Natural killer cell (primary cell): ENCODE measurements around the gene DPYSL5. TPM values are rescaled to one million over a fixed set of nuclear protein-coding genes. Genes with fewer than 3 reads are reported as not detected.

ENCODE experiments used
- ATAC-seq, 3 donors: fragments of 150-1000 bp in 2 of 3; fragments of 200-7000 bp in 1 of 3; cut with Tn5 transposase; 1 replicate in 1 of 3; 2 replicates in 2 of 3; pipeline ENCODE4 v1.10.0; 2021; ENCODE audit warnings: mild to moderate bottlenecking in 2 of 3, moderate library complexity in 2 of 3
- DNase-seq, 2 donors: peaks; one replicate each; pipeline versions ENCODE4 v3.0.0 to v3.0.0-alpha.2; 2013 to 2021; ENCODE audit warnings: mixed read lengths in 1 of 2
- H3K27ac ChIP-seq: one replicate; pipeline ENCODE4 v1.5.1; 2013; ENCODE audit warnings: mild to moderate bottlenecking, low read length
- H3K27me3 ChIP-seq: one replicate; pipeline ENCODE4 v1.6.1; 2013; ENCODE audit warnings: low read length; ENCODE audit not compliant: control insufficient read depth, insufficient read depth
- H3K36me3 ChIP-seq: one replicate; pipeline ENCODE4 v1.6.1; 2013; ENCODE audit warnings: low read length; ENCODE audit not compliant: control insufficient read depth, insufficient read depth
- H3K4me1 ChIP-seq: one replicate; pipeline ENCODE4 v1.6.1; 2013; ENCODE audit warnings: low read length; ENCODE audit not compliant: control insufficient read depth, insufficient read depth
- H3K4me3 ChIP-seq: one replicate; pipeline ENCODE4 v1.5.1; 2013; ENCODE audit warnings: low read length
- H3K9me3 ChIP-seq: one replicate; pipeline ENCODE4 v1.6.1; 2013; ENCODE audit warnings: low read length; ENCODE audit not compliant: control insufficient read depth, insufficient read depth
- H3K27ac Mint-ChIP-seq, 2 donors: one replicate each; pipeline ENCODE4 v1.8.0; 2022; ENCODE audit warnings: mild to moderate bottlenecking in 2 of 2, mixed read lengths in 2 of 2, moderate library complexity in 1 of 2
- H3K27me3 Mint-ChIP-seq, 2 donors: one replicate each; pipeline ENCODE4 v1.8.0; 2022; ENCODE audit warnings: low read depth in 2 of 2, mixed read lengths in 2 of 2
- H3K36me3 Mint-ChIP-seq: one replicate; pipeline ENCODE4 v1.8.0; 2022; ENCODE audit warnings: mixed read lengths
- H3K4me1 Mint-ChIP-seq, 2 donors: one replicate each; pipeline ENCODE4 v1.8.0; 2022; ENCODE audit warnings: mixed read lengths in 2 of 2
- H3K4me3 Mint-ChIP-seq: one replicate; pipeline ENCODE4 v1.8.0; 2022; ENCODE audit warnings: mild to moderate bottlenecking, moderate library complexity, mixed read lengths
- H3K9me3 Mint-ChIP-seq, 2 donors: one replicate each; pipeline ENCODE4 v1.8.0; 2022; ENCODE audit warnings: mixed read lengths in 2 of 2
- CTCF ChIP-seq: fragments of 200-600 bp; IDR thresholded peaks from one replicate; pipeline ENCODE4 v1.8.0; 2022; ENCODE audit warnings: antibody characterized with exemption
- WGBS: methylation state at CpG from one replicate; pipeline ENCODE4 v1.1.7; 2013; ENCODE audit warnings: missing lambda C conversion rate; ENCODE audit not compliant: insufficient coverage; 5-methylcytosine and 5-hydroxymethylcytosine counted together
- intact Hi-C: fragments of 100-400 bp; cut with micrococcal nuclease; formaldehyde crosslinking; loops from one replicate; pipeline ENCODE4 v1.14.2; 2022
- total RNA-seq, 4 donors: library from RNA; stranded (reverse); fragments of 120-200 nt in 1 of 4; gene quantifications; one replicate each; pipeline versions ENCODE4 v1.2.3 to v1.2.4, GENCODE V29; 2013 to 2022

The DPYSL5 gene
- total RNA-seq, 3 donors from 2014 or later (not counting 1 experiment from before 2014, with no cell fraction given), result not detected

DNA sequence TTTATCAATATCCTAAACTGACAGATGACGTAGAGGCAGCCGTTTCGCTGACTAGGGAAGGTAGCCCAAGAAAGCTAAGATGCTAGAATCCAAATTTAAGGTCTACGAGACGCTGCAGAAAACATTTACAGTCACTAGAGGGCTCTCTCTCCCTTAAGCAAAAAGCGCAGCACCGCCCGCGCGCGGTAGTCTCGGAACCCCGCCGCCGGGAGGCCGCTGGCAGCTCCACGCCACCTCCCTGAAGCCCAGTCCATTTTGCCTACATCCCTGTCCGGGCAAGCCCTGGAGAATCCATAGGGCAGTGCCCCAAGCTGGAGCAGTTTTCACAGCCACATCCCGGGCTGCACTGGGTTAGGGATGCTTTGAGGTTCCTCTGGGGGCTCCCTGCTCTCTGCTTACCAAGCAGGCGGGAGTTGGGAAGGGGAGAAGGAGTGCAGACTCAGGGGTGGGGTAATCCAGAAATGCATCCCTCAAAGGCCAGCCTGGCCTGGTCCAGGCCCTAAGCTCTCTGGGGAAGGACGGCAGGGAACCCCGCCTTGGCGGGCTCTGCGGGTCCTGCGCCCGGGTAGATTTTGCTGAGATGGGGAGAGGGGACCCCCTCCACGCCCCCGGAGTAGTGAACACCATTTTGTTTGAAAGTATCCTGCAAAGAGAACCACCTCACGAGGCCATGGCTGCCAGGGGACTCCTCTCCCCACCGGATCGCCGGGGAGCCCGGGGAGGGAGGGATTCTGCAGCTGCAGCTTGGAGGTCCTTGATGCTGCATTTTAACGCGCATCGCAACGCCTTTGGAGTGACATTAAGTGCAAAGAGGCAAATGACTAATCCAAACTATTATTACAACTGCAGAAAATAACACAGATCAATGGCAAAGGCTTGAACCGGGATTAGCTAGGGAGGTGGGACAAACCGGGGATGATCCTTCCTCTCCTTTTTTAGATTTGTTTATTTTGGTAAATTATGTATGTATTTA lies 1.3 kb upstream of the DPYSL5 start:
- Mint-ChIP-seq H3K4me3 (peak overlapping the region; percentile 65), H3K4me1 (peaks cover 0 to 13% of the 10 kb centered on the region in 2 donors), H3K27ac (no peak overlapping the region), H3K27me3 (peaks cover 28 to 31% of the 10 kb centered on the region in 2 donors), H3K36me3 (no peaks in the 10 kb centered on the region), H3K9me3 (no peaks in the 10 kb centered on the region)
- 5% methylated on average over 36 of the region's 39 CpGs for WGBS
- H3K4me3 ChIP-seq, result no peak overlapping the region
- peak; percentile 74 to 86 (median 78) for ATAC-seq
- H3K9me3 ChIP-seq, result no peaks in the 10 kb centered on the region
- peaks cover 46% of the 10 kb centered on the region for H3K27me3 ChIP-seq
- intact Hi-C loops, result loop anchor here (10.0 kb wide), 2 partner anchors 78 to 438 kb away; partner anchors contain the start of gene TRIM54
- DNase-seq, result peak; percentile 32 to 79
- TF ChIP-seq CTCF, result peak; percentile 67
- peaks cover 28% of the 10 kb centered on the region for H3K4me1 ChIP-seq
- no peak overlapping the region for H3K27ac ChIP-seq
- no peaks in the 10 kb centered on the region for H3K36me3 ChIP-seq

DNA sequence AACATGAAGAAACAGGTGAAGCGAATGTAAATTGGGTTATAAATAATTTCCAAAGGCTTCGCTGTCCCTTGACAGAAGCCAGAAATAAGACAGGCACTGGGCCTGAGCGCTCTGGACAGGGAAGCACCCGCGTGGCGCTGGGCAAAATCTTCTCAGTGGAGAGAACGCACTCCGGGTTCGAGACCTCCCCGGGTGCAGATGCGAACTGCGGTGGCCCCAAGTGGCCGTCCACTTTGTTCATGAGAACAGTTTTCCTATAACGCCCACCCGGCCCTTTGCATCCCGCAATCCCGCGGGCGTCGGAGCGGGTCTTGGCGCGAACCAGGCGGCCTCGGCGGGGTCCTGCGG lies 651 bp upstream of the DPYSL5 start:
- peak overlapping the region; percentile 52 for H3K4me3 Mint-ChIP-seq
- Histone ChIP-seq H3K36me3 (no peaks in the 10 kb centered on the region), H3K4me1 (peaks cover 28% of the 10 kb centered on the region), H3K27me3 (peaks cover 48% of the 10 kb centered on the region), H3K9me3 (no peaks in the 10 kb centered on the region), H3K27ac (no peak overlapping the region), H3K4me3 (no peak overlapping the region)
- no peaks in the 10 kb centered on the region for H3K9me3 Mint-ChIP-seq
- H3K27me3 Mint-ChIP-seq, result peaks cover 35 to 38% of the 10 kb centered on the region in 2 donors
- intact Hi-C loops, result loop anchor here (10.0 kb wide), 2 partner anchors 78 to 438 kb away; partner anchors contain the start of gene TRIM54
- WGBS, result 5% methylated on average over 27 of the region's 27 CpGs
- DNase-seq (peak in 1 of 2 donors; percentile 9), ATAC-seq (no peak)
- peaks cover 0 to 13% of the 10 kb centered on the region in 2 donors for H3K4me1 Mint-ChIP-seq
- TF ChIP-seq CTCF, result no peak
- no peak overlapping the region for H3K27ac Mint-ChIP-seq
- H3K36me3 Mint-ChIP-seq, result no peaks in the 10 kb centered on the region

- intact Hi-C loops, result loop anchor here (10.0 kb wide), 2 partner anchors 76 to 436 kb away; partner anchors contain the start of gene TRIM54
- peaks cover 40 to 50% of the 10 kb centered on the region in 2 donors for H3K27me3 Mint-ChIP-seq
- peaks cover 48% of the 10 kb centered on the region for H3K27me3 ChIP-seq
- WGBS, result 2% methylated on average over 75 of the region's 75 CpGs
- H3K27ac Mint-ChIP-seq, result no peak overlapping the region
- H3K4me3 Mint-ChIP-seq, result peak overlapping the region; percentile 50
- no peak overlapping the region for H3K27ac ChIP-seq
- H3K36me3 ChIP-seq, result no peaks in the 10 kb centered on the region
- H3K4me1 Mint-ChIP-seq, result peaks cover 0 to 13% of the 10 kb centered on the region in 2 donors
- no peak overlapping the region for H3K4me3 ChIP-seq
- H3K9me3 ChIP-seq, result no peaks in the 10 kb centered on the region
- peaks cover 28% of the 10 kb centered on the region for H3K4me1 ChIP-seq
- H3K9me3 Mint-ChIP-seq, result no peaks in the 10 kb centered on the region
- TF ChIP-seq CTCF, result no peak
- peak; percentile 15 to 39 for DNase-seq
- peak in 2 of 3 donors; percentile 22 to 36 for ATAC-seq
- H3K36me3 Mint-ChIP-seq, result no peaks in the 10 kb centered on the region
These were observed 564 bp downstream of the DPYSL5 start for GRCh38 chr2:26848336-26849055.
